K562 (cell line): Measurements from ENCODE around the gene RNASEH1. TPM values are rescaled to one million over a fixed set of nuclear protein-coding genes. Genes with fewer than 3 reads are reported as not detected.

Source experiments
- BRD4 ChIP-seq: fragments of 200-600 bp; sonication (generic); IDR thresholded peaks from 2 replicates; pipeline ENCODE4 v1.6.1; 2017; ENCODE audit warnings: inconsistent platforms
- CC2D1A ChIP-seq: fragments of 450-650 bp; IDR thresholded peaks from 2 replicates; pipeline ENCODE4 v1.6.1; 2017; ENCODE audit warnings: mild to moderate bottlenecking
- MBD2 ChIP-seq: sonication (generic); IDR thresholded peaks from 2 replicates; pipeline ENCODE4 v1.6.1; 2016; ENCODE audit warnings: low read depth, borderline replicate concordance
- PHF21A ChIP-seq: fragments of 450-650 bp; IDR thresholded peaks from 2 replicates; pipeline ENCODE4 v1.6.1; 2017; ENCODE audit warnings: low read depth, borderline replicate concordance
- TARDBP ChIP-seq: fragments of 450-650 bp; IDR thresholded peaks from 2 replicates; pipeline ENCODE4 v1.6.1; 2016
- ZNF23 ChIP-seq: fragments of 250-450 bp; sonication (Bioruptor Pico); IDR thresholded peaks from 2 replicates; pipeline ENCODE4 v1.4.0; 2020; ENCODE audit warnings: mild to moderate bottlenecking
- polyA plus RNA-seq, 8 experiments: library from polyadenylated mRNA; depleted of rRNA in 4 of 8; stranded (reverse) in 5 of 8; unstranded in 3 of 8; fragments of >200 nt; fragmentation: Nextera tagmentation in 2 of 8; fragmentation: Illumina TruSeq in 1 of 8; extraction: Ambion mirVana in 2 of 8; extraction: Trizol in 1 of 8; gene quantifications; 2 replicates each; pipeline versions ENCODE4 v1.2.1 to v1.2.3, GENCODE V29; 2011 to 2014; ENCODE audit warnings: inconsistent platforms in 1 of 8, missing spikeins in 1 of 8
- total RNA-seq, 7 experiments: library from RNA; depleted of rRNA in 6 of 7; stranded (reverse); fragments of >200 nt in 6 of 7; fragmentation: Illumina TruSeq in 2 of 7; extraction: Trizol in 2 of 7; gene quantifications; 2 replicates each; pipeline versions ENCODE4 v1.2.1 to v1.2.3, GENCODE V29; 2011 to 2021; ENCODE audit warnings: low replicate concordance in 1 of 7
- TF ChIP-seq, protein P1 (sequence below), 2 experiments: fragments of 450-650 bp in 1 of 2; sonication (generic) in 1 of 2; formaldehyde crosslinking in 1 of 2; IDR thresholded peaks; 2 replicates each; pipeline versions ENCODE4 v1.7.1 to v1.9.0; 2016 to 2022; ENCODE audit warnings: inconsistent platforms in 1 of 2, mild to moderate bottlenecking in 1 of 2, missing genetic modification reagents in 1 of 2
- TF ChIP-seq, protein P2 (sequence below): fragments of 450-650 bp; IDR thresholded peaks from 2 replicates; pipeline ENCODE4 v1.6.1; 2018; ENCODE audit warnings: mild to moderate bottlenecking, low read depth; ENCODE audit not compliant: partially characterized antibody

Gene RNASEH1
- total and polyA plus RNA-seq, 9 of the 15 experiments (the other 6 are each of a cell fraction or from before 2014, with no cell fraction given), result 25.7 to 47.5 (median 42.8) TPM

GRCh38 chr2:3532941-3533340 lies 25.2 kb downstream of the RNASEH1 start (continued):
- TF ChIP-seq, protein P1, sequence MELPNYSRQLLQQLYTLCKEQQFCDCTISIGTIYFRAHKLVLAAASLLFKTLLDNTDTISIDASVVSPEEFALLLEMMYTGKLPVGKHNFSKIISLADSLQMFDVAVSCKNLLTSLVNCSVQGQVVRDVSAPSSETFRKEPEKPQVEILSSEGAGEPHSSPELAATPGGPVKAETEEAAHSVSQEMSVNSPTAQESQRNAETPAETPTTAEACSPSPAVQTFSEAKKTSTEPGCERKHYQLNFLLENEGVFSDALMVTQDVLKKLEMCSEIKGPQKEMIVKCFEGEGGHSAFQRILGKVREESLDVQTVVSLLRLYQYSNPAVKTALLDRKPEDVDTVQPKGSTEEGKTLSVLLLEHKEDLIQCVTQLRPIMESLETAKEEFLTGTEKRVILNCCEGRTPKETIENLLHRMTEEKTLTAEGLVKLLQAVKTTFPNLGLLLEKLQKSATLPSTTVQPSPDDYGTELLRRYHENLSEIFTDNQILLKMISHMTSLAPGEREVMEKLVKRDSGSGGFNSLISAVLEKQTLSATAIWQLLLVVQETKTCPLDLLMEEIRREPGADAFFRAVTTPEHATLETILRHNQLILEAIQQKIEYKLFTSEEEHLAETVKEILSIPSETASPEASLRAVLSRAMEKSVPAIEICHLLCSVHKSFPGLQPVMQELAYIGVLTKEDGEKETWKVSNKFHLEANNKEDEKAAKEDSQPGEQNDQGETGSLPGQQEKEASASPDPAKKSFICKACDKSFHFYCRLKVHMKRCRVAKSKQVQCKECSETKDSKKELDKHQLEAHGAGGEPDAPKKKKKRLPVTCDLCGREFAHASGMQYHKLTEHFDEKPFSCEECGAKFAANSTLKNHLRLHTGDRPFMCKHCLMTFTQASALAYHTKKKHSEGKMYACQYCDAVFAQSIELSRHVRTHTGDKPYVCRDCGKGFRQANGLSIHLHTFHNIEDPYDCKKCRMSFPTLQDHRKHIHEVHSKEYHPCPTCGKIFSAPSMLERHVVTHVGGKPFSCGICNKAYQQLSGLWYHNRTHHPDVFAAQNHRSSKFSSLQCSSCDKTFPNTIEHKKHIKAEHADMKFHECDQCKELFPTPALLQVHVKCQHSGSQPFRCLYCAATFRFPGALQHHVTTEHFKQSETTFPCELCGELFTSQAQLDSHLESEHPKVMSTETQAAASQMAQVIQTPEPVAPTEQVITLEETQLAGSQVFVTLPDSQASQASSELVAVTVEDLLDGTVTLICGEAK (IDR thresholded peaks at IDR 0.05), result no peak
- TF ChIP-seq, protein P1 (CRISPR knock-in tag; IDR thresholded peaks at IDR 0.05), result no peak
- TF ChIP-seq BRD4 (no peak), TARDBP (no peak), ZNF23 (no peak), CC2D1A (no peak), PHF21A (no peak), MBD2 (no peak)
- TF ChIP-seq, protein P2, sequence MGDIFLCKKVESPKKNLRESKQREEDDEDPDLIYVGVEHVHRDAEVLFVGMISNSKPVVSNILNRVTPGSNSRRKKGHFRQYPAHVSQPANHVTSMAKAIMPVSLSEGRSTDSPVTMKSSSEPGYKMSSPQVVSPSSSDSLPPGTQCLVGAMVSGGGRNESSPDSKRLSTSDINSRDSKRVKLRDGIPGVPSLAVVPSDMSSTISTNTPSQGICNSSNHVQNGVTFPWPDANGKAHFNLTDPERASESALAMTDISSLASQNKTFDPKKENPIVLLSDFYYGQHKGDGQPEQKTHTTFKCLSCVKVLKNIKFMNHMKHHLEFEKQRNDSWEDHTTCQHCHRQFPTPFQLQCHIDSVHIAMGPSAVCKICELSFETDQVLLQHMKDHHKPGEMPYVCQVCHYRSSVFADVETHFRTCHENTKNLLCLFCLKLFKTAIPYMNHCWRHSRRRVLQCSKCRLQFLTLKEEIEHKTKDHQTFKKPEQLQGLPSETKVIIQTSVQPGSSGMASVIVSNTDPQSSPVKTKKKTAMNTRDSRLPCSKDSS, result no peak
